Right lobe of liver (tissue), 6 donors: ENCODE measurements around the gene HYAL1. TPM values are rescaled to one million over a fixed set of nuclear protein-coding genes. Genes with fewer than 3 reads are reported as not detected.

Experiments used
- ATAC-seq, 4 donors: fragments of 200-7000 bp; cut with Tn5 transposase; one replicate each; pipeline ENCODE4 v1.9.1; 2020; ENCODE audit warnings: mild to moderate bottlenecking in 4 of 4, moderate library complexity in 4 of 4
- DNase-seq, 3 donors: peaks; one replicate each; pipeline ENCODE4 v3.0.0-alpha.2; 2020
- H3K27ac ChIP-seq, 3 donors: fragments of 200-600 bp; one replicate each; pipeline ENCODE4 v1.8.0; 2022
- H3K27me3 ChIP-seq, 2 donors: fragments of 200-600 bp; one replicate each; pipeline ENCODE4 v1.8.0; 2022
- H3K36me3 ChIP-seq, 4 donors: fragments of 200-600 bp; sonication (generic) in 1 of 4; one replicate each; pipeline versions ENCODE4 v1.5.1 to v1.8.0; 2017 to 2022; ENCODE audit warnings: control low read depth in 1 of 4
- H3K4me1 ChIP-seq, 4 donors: fragments of 200-600 bp; sonication (generic) in 1 of 4; one replicate each; pipeline versions ENCODE4 v1.5.1 to v1.8.0; 2017 to 2022; ENCODE audit warnings: control low read depth in 1 of 4
- H3K4me3 ChIP-seq, 3 donors: fragments of 200-600 bp; one replicate each; pipeline ENCODE4 v1.8.0; 2022
- H3K9me3 ChIP-seq, 4 donors: fragments of 200-600 bp; sonication (generic) in 1 of 4; one replicate each; pipeline versions ENCODE4 v1.5.1 to v1.8.0; 2017 to 2022; ENCODE audit warnings: control low read depth in 1 of 4
- CTCF ChIP-seq, 4 donors: fragments of 200-600 bp in 3 of 4; fragments of 450-650 bp in 1 of 4; IDR thresholded peaks; one replicate each; pipeline versions ENCODE4 v1.5.1 to v1.8.0; 2016 to 2022; ENCODE audit warnings: antibody characterized with exemption in 4 of 4, mild to moderate bottlenecking in 2 of 4
- POLR2A ChIP-seq: fragments of 450-650 bp; IDR thresholded peaks from one replicate; pipeline ENCODE4 v1.6.1; 2017; ENCODE audit warnings: antibody characterized with exemption, mild to moderate bottlenecking
- WGBS: methylation state at CpG from one replicate; pipeline ENCODE4 v1.1.6; 2018; ENCODE audit warnings: low coverage, low lambda C conversion rate; ENCODE audit not compliant: insufficient coverage; ENCODE audit errors: missing lambda C conversion rate; 5-methylcytosine and 5-hydroxymethylcytosine counted together
- intact Hi-C, 2 donors: fragments of 100-400 bp; cut with DNase I; formaldehyde crosslinking; loops; one replicate each; pipeline versions ENCODE4 v1.11.2 to v1.14.1; 2022
- total RNA-seq, 6 experiments: library from RNA; depleted of rRNA in 2 of 6; stranded (reverse); fragments of >200 nt in 2 of 6; fragmentation: NEBNext Ultra II Directional in 3 of 6; extraction: Animal tissue kit (Norgen Biotek cat#: 25700) in 3 of 6; gene quantifications; one replicate each; pipeline versions ENCODE4 v1.1.0 to v1.2.4, GENCODE V29; 2016 to 2023
- donor health status: DM: no; HTN: yes; CAD: no.
- donor health status: DM: no; HTN: no; CAD: no.
- donor health status: DM: no; HTN: no; CAD: no.
- donor health status: DM: no; HTN: yes; CAD: no.
- donor health status: DM: no; HTN: yes; CAD: no.

The HYAL1 gene
- total RNA-seq, 6 experiments from 2014 or later = 90.6 to 157 (median 136) TPM

- no peaks in the 10 kb centered on the region for H3K36me3 ChIP-seq
- DNase-seq (no peak), ATAC-seq (no peak)
- H3K9me3 ChIP-seq = no peaks in the 10 kb centered on the region
- H3K27me3 ChIP-seq = no peaks in the 10 kb centered on the region
- no peak overlapping the region for H3K27ac ChIP-seq
- intact Hi-C loops = loop anchor here (5.0 kb wide), 3 partner anchors 38 to 87 kb away; partner anchors contain the start of genes GNAT1 (in 1 of the 2) and TUSC2 (in 1 of the 2)
- WGBS = 100% methylated on average over 7 of the region's 8 CpGs
- peaks cover 0 to under 1% (median 0%) of the 10 kb centered on the region in 4 donors for H3K4me1 ChIP-seq
- no peak overlapping the region for H3K4me3 ChIP-seq
- TF ChIP-seq CTCF (IDR thresholded peaks at IDR 0.05) (no peak), POLR2A (no peak)
Measured at GRCh38 chr3:50279255-50280016, 23.9 kb downstream of the HYAL1 start.

GRCh38 chr3:50278880-50279224 lies 24.5 kb downstream of the HYAL1 start, which contains the start of gene LSMEM2:
TSS of gene LSMEM2 (plus strand) at chr3:50279087. CDS start at chr3:50279114, 27 bp downstream.
- Histone ChIP-seq H3K27ac (no peak within 1 kb of the TSS), H3K27me3 (no peaks in the 10 kb centered on the region), H3K9me3 (no peaks in the 10 kb centered on the region), H3K36me3 (no peaks in the 10 kb centered on the region), H3K4me3 (no peak within 1 kb of the TSS), H3K4me1 (peaks cover 0 to 5% (median 2%) of the 10 kb centered on the region in 4 donors)
- WGBS = no CpG with 5 or more reads among the region's 2 CpGs
- DNase-seq = no peak
- intact Hi-C loops = loop anchor here (5.0 kb wide), 2 partner anchors 48 to 87 kb away; partner anchors contain the start of genes GNAT1 (in 1 of the 2) and TUSC2 (in 1 of the 2)
- no peak for ATAC-seq
- no peak for TF ChIP-seq CTCF (IDR thresholded peaks at IDR 0.05)
- TF ChIP-seq POLR2A = no peak

- 60% methylated on average over 1 of the region's 4 CpGs for WGBS
- Histone ChIP-seq H3K4me1 (peaks cover 0 to 11% (median 5%) of the 10 kb centered on the region in 4 donors), H3K36me3 (no peaks in the 10 kb centered on the region), H3K27me3 (no peaks in the 10 kb centered on the region), H3K27ac (no peak overlapping the region), H3K9me3 (no peaks in the 10 kb centered on the region), H3K4me3 (no peak overlapping the region)
- no peak for DNase-seq
- TF ChIP-seq CTCF (IDR thresholded peaks at IDR 0.05) (no peak), POLR2A (no peak)
- no peak for ATAC-seq
- intact Hi-C loops = loop anchor here (5.0 kb wide), 2 partner anchors 49 to 86 kb away; partner anchors contain the start of genes GNAT1 (in 1 of the 2) and TUSC2 (in 1 of the 2)
Measured at GRCh38 chr3:50278123-50278879, 25.1 kb downstream of the HYAL1 start.

GRCh38 chr3:50276762-50277101 lies 26.6 kb downstream of the HYAL1 start:
- ATAC-seq (no peak), DNase-seq (no peak)
- Histone ChIP-seq H3K36me3 (no peaks in the 10 kb centered on the region), H3K27me3 (no peaks in the 10 kb centered on the region), H3K4me3 (no peak overlapping the region), H3K4me1 (peaks cover 0 to 23% (median 5%) of the 10 kb centered on the region in 4 donors), H3K9me3 (no peaks in the 10 kb centered on the region), H3K27ac (no peak overlapping the region)
- intact Hi-C loops = loop anchor here (5.0 kb wide), 2 partner anchors 51 to 84 kb away; partner anchors contain the start of genes GNAT1 (in 1 of the 2) and TUSC2 (in 1 of the 2)
- WGBS = 46% methylated on average over 3 of the region's 17 CpGs
- TF ChIP-seq POLR2A = no peak
- TF ChIP-seq CTCF (IDR thresholded peaks at IDR 0.05) = no peak
